HG03342 (cell line): ENCODE results near the gene LHX5.

Experiments
- ATAC-seq: cut with Tn5 transposase; IDR thresholded peaks from one replicate; pipeline ENCODE4 v1.9.1; 2021; ENCODE audit warnings: mild to moderate bottlenecking, moderate library complexity; ENCODE audit not compliant: unreplicated experiment

LHX5 gene

DNA sequence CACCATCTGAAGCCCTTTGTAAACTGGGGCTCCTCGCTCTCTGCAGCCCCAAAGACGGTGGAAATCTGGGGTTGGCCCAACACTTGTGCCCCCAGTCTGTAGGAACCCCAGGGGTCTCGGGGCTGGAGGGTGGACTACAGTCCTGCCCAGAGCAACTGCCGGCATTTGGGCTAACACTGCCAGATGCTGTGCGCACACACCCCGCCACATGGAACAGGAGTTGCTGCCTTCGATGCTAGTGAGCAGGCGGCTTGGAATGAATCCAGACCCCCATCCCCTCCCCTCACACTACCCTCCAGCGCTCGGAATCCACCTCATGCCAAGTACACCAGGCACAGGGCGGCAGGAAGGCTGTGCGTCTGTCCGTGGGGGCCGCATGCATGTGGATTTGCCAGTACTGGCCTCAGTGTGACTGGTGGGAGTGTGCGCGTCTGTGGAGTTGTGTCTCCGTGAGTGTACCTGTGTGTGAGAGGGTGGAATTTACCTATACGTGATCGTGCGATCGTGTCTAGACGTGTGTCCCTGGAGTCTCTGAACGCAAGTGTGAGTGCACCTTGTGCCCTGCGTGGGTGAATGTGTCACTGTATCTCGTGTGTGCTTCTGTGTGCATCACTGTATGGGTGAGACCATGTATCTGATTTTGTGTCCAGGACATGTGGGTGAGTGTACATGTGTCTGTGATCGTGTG, 5.1 kb downstream of the LHX5 start:
- ATAC-seq = no peak

GRCh38 chr12:113465808-113466453, 5.7 kb downstream of the LHX5 start:
- no peak for ATAC-seq

- ATAC-seq = no peak
Observed at GRCh38 chr12:113464852-113465719, 6.6 kb downstream of the LHX5 start.

- ATAC-seq = no peak
Observed at GRCh38 chr12:113464452-113464775, 7.3 kb downstream of the LHX5 start.

- no peak for ATAC-seq
Observed at GRCh38 chr12:113463746-113464451, 7.8 kb downstream of the LHX5 start.

DNA sequence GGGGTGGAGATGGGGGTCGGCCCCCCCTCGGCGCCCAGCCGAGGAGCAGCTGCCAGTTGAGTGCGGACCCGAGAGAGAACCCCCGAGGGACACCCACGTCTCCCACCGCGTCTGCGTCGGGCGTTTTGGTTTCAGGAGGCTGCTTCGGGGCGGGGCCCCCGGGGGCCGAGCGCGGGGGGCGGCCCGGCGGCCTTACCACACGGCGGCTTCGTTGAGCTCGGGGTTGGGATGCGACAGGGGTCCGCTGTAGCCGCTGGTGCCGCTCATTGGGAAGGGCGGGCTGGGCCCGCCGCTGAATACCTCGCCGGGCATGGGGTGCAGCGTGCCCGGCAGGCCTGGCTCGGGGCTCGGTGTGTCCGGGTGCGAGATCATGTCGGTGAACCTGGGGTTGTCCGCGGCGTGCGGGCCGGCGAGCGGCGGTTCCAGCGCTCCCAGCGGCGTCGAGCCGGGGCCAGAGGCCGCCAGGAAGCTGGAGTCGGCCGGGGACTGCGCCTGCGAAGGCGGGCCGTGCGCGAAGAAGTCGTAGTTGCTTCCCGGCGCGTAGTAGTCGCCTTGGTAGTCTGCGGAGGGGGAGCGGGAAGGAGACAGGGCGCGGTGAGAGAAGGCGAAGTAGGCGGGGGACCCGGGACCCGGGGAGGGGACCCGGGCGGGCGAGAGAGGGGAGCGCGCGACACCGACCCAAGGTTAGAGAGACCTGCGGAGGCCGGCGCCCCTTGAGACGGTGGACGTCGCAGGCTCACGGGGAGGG, 8.5 kb downstream of the LHX5 start:
- no peak for ATAC-seq

DNA sequence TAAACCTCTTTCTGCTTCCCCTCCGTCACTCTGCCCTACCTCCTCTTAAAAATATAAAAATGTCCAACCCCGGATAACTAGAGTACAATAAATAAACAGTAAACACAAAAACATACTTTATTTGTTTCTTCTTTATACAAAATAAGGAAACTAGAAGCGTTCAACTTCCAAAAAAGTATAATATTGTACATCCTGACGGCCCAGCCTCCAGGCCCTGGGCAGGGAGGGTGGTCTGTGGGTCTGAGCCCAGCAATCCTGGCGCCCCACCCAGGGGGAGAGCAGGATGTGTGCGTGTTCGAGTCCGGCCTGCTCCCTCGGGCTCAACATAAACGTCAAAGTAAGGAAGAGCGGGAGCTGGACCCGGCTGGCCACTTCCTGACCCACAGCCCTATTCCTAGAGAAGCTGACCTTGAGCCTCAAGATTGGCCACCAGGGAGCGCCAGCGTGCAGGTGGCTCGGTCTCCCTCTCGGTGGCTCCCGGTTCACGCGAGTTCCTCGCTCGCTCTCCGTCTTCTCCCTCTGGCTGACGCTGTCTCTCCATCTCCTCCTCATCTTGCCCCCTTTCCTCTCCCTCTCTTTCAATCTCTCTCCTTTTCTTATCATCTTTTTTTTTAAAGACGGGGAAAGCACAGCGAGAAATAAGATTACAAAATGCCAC, 9.4 kb downstream of the LHX5 start:
- ATAC-seq = peak; percentile 47

DNA sequence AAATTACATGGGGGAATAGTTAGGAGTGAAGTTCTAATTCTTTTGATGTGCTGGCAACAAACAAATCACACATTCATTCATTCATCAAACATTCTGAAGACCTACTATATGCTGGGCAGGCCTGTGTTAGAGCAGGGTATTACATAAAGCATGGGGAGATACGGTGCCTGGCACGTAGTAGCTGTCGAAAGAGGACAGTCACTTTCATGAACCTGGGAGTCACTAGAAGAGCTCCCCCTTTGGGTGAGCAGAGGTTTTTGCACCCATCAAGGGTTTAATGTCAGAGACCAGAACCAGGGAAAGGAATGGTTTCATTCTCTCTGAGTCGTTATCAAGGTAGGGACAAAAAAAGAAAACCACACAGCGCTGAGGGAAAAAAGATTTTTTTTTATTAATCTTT, 10.0 kb downstream of the LHX5 start:
- ATAC-seq = no peak

- no peak for ATAC-seq
Observed at GRCh38 chr12:113459981-113460380, 11.7 kb downstream of the LHX5 start.

GRCh38 chr12:113457710-113458109, 14.0 kb downstream of the LHX5 start:
- ATAC-seq = no peak

DNA sequence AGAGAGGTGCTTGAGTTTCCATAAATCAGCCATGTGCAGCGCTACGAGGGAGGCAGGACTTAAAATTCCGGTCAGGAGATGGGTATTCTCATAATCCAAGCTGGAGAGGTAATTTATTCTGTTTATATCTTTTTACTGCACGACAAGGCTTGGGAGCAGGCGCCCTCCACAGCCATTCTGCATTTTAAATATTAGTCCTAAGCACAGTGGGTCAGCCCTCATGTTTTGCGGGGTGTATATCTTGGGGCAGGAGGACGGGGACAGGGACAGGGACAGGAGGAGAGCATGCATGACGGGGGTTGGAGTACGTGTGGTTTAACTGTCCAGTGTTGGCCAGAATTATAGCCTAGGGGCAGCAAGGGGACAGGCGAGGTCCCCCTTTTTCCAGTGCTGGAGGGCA, 14.5 kb downstream of the LHX5 start:
- ATAC-seq = no peak

- ATAC-seq = no peak
Observed at GRCh38 chr12:113456761-113457160, 14.9 kb downstream of the LHX5 start.

DNA sequence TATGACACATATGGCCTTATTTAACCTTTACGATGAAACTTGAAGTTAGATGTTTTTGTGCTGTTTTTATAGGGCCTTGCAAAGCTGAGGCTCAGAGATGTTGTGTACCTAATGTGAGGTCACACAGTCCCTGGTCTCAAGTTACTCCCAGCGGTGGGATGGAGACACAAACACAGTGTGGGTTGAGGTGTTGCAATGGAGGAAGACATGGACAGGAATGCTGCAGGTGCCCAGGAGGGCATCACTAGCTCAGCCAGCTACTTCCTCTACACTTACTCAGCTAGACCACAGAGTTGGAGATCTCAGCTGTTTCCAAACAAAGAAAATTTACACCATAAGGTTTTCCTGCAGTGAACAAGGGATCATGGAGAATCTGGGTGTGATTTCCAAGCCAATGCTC, 15.5 kb downstream of the LHX5 start:
- ATAC-seq = no peak

DNA sequence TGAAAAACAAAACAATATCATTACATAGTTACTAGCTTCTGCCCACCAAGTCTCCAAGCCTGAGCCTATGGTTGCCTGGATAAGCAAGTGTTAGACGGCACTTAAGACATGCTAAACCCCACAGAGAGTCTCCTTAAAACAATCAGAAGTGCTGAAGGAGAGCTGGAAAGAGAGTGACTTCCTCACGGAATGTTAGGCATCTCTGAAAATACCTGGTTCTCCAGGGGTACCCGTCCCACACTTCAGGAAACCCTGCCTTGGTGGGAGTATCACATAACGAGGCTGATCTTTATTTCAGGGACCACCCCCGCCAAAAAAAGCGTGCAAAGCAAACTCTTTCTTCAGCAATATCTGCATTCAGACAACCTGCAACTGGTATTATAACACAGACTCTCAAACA, 18.3 kb downstream of the LHX5 start:
- no peak for ATAC-seq

- no peak for ATAC-seq
Observed at GRCh38 chr12:113452458-113452857, 19.2 kb downstream of the LHX5 start.

GRCh38 chr12:113449839-113450238, 21.8 kb downstream of the LHX5 start:
- no peak for ATAC-seq

- ATAC-seq = no peak
Observed at GRCh38 chr12:113449299-113449698, 22.4 kb downstream of the LHX5 start.

GRCh38 chr12:113448873-113449272, 22.8 kb downstream of the LHX5 start:
- ATAC-seq = no peak

DNA sequence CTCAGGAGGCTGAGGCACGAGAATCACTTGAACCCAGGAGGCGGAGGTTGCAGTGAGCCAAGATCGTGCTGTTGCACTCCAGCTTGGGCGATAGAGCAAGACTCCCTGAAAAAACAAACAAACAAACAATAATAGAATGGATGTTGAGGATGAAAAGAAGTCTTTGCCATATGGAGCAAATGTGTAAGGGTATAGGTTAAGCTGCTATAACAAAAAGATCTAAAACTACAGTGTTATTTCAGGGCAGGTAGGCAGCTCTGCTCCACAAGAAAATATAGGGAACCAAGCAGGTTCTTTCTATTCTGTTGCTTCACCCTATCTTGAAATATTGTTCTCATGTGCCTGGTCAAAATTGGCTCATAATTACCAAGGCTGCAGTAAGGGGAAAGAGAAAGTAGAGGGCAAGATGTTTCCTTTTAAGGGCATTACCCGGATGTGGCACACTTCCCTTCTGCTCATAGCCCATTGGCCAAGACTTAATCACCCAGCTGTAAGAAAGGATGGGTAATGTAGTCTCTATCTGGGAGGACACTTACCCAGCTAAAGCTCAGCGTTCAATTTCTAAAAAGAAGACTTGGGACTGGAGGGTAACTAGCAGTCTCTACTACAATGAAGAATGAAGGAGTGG, 26.0 kb downstream of the LHX5 start:
- no peak for ATAC-seq
